ENCODE results near the gene FCRL6.

GRCh38 chr1:159860456-159860855 lies 58.3 kb downstream of the FCRL6 start:
- TF ChIP-seq EZH2 (IDR thresholded peaks at IDR 0.05; ENCODE audit: low read length) = no peak
- TF ChIP-seq, protein P1, sequence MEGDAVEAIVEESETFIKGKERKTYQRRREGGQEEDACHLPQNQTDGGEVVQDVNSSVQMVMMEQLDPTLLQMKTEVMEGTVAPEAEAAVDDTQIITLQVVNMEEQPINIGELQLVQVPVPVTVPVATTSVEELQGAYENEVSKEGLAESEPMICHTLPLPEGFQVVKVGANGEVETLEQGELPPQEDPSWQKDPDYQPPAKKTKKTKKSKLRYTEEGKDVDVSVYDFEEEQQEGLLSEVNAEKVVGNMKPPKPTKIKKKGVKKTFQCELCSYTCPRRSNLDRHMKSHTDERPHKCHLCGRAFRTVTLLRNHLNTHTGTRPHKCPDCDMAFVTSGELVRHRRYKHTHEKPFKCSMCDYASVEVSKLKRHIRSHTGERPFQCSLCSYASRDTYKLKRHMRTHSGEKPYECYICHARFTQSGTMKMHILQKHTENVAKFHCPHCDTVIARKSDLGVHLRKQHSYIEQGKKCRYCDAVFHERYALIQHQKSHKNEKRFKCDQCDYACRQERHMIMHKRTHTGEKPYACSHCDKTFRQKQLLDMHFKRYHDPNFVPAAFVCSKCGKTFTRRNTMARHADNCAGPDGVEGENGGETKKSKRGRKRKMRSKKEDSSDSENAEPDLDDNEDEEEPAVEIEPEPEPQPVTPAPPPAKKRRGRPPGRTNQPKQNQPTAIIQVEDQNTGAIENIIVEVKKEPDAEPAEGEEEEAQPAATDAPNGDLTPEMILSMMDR (optimal IDR thresholded peaks at IDR 0.05 in 1 of 3, IDR thresholded peaks at IDR 0.05 in 1 of 3, conservative IDR thresholded peaks at IDR 0.05 in 1 of 3; ENCODE audit: extremely low read depth in 1 of 3, insufficient read depth in 2 of 3, low read length in 3 of 3) = no peak
